RWPE2 (cell line): ENCODE measurements around the gene NAXD.
A peak's percentile ranks its signal among the peaks of the same experiment; 100 is the strongest.
"Not testable (repeated sequence)": the region's sequence is repeated elsewhere in the genome, so short reads cannot be mapped to it uniquely, and the experiment has no call there.

ENCODE experiments used
- ATAC-seq: fragments of 200-7000 bp; cut with Tn5 transposase; 3 replicates; pipeline ENCODE4 v1.9.1; 2021; ENCODE audit warnings: low read depth
- DNase-seq: peaks from one replicate; pipeline ENCODE4 v3.0.0-alpha.2; 2020; ENCODE audit warnings: low spot score
- H3K27ac ChIP-seq: fragments of 450-650 bp; 2 replicates; pipeline ENCODE4 v1.5.1; 2017; ENCODE audit warnings: mild to moderate bottlenecking; ENCODE audit not compliant: poor library complexity, severe bottlenecking
- H3K27me3 ChIP-seq: fragments of 250-450 bp; sonication (Bioruptor Pico); 2 replicates; pipeline ENCODE4 v1.5.1; 2021; ENCODE audit warnings: mild to moderate bottlenecking, moderate library complexity; ENCODE audit not compliant: insufficient read depth, poor library complexity, severe bottlenecking
- H3K36me3 ChIP-seq: fragments of 250-450 bp; sonication (Bioruptor Pico); 2 replicates; pipeline ENCODE4 v1.5.1; 2020; ENCODE audit warnings: low read depth, mild to moderate bottlenecking, moderate library complexity
- H3K4me1 ChIP-seq: fragments of 250-450 bp; sonication (Bioruptor Pico); 2 replicates; pipeline ENCODE4 v1.5.1; 2021; ENCODE audit warnings: mild to moderate bottlenecking, moderate library complexity; ENCODE audit not compliant: insufficient read depth, poor library complexity, severe bottlenecking
- H3K4me3 ChIP-seq: fragments of 250-450 bp; sonication (Bioruptor Pico); 2 replicates; pipeline ENCODE4 v1.5.1; 2021; ENCODE audit warnings: mild to moderate bottlenecking, moderate library complexity; ENCODE audit not compliant: severe bottlenecking
- H3K9me3 ChIP-seq: fragments of 250-450 bp; sonication (Bioruptor Pico); 2 replicates; pipeline ENCODE4 v1.5.1; 2021; ENCODE audit warnings: mild to moderate bottlenecking, moderate library complexity; ENCODE audit not compliant: severe bottlenecking
- TF ChIP-seq, protein P1 (sequence below): fragments of 450-650 bp; IDR thresholded peaks from one replicate; pipeline ENCODE4 v1.5.1; 2017; ENCODE audit warnings: mild to moderate bottlenecking, moderate library complexity; ENCODE audit not compliant: poor library complexity, severe bottlenecking

The NAXD gene

DNA sequence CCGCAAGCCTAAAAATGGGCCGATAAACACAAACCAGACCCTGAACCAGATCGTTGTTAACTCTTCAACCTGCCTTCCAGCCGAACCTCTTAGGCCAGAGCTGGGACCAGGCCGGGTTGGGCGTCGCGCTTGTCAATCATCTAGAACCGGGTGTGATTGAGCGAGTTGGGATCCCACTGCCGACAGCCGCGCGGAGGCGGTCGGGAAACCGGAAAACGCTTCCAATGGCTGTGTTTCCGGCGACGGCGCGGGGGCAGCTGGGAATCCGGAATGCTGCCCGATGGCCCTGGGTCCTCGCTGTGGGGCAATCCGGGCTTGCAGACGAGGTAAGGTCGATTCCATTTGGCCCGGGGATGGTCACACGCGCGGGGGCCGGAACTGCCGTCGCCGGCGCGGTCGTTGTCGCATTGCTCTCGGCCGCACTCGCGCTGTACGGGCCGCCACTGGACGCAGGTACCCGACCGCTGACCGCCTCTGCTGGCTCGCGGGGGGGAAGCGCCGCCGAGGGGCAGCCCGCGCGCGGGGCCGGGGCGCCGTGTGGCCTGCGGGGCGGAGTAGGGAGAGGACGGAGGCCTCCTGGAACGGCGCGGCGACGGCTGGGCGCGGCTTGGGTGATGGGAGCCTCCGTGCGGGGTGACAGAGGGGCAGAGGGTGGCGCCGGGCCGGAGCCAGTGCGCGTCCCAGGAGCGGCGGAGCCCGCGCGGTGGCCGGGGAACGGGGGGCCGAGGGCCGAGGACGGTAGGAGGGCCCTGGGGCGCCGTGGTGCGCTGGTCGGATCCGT lies at the start of gene NAXD:
NAXD (plus strand) TSS at position 224 of the 781 bp plus-strand sequence; CDS start at position 281, 57 bp downstream.
- H3K9me3 ChIP-seq, result no peaks in the 10 kb centered on the region
- H3K36me3 ChIP-seq, result peaks cover 11% of the 10 kb centered on the region; the same call in 1 of the 2 replicates
- peak; percentile 92 for DNase-seq
- H3K27me3 ChIP-seq, result no peaks in the 10 kb centered on the region
- peak; percentile 91 for ATAC-seq
- TF ChIP-seq, protein P1, sequence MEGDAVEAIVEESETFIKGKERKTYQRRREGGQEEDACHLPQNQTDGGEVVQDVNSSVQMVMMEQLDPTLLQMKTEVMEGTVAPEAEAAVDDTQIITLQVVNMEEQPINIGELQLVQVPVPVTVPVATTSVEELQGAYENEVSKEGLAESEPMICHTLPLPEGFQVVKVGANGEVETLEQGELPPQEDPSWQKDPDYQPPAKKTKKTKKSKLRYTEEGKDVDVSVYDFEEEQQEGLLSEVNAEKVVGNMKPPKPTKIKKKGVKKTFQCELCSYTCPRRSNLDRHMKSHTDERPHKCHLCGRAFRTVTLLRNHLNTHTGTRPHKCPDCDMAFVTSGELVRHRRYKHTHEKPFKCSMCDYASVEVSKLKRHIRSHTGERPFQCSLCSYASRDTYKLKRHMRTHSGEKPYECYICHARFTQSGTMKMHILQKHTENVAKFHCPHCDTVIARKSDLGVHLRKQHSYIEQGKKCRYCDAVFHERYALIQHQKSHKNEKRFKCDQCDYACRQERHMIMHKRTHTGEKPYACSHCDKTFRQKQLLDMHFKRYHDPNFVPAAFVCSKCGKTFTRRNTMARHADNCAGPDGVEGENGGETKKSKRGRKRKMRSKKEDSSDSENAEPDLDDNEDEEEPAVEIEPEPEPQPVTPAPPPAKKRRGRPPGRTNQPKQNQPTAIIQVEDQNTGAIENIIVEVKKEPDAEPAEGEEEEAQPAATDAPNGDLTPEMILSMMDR, result no peak
- H3K4me1 ChIP-seq, result peaks cover 13% of the 10 kb centered on the region
- H3K27ac ChIP-seq, result peak within 1 kb of the TSS; percentile 76
- peak within 1 kb of the TSS; percentile 56 for H3K4me3 ChIP-seq

DNA sequence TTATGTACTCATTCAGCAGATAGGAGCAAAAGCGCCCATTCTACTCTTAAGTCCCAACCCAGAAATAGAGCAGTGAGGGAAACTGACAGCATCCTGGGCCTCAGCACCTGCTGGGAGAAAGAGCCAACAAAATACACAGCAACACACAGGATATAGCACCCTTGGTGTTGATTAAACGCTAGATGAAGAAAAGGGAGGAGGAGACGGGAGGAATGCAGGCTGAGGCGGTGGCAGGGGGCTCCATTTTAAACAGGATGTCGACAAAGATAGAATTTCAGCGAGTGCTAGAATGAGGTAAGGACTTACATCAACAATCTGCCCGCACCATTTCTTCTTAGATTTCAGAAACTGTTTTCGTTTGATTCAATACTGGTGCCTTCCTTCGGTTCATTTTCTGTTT lies 49.2 kb upstream of the NAXD start:
- no peak overlapping the region for H3K27ac ChIP-seq
- DNase-seq (no peak), ATAC-seq (no peak)
- H3K27me3 ChIP-seq, result no peaks in the 10 kb centered on the region
- H3K36me3 ChIP-seq, result no peaks in the 10 kb centered on the region
- peaks cover 4% of the 10 kb centered on the region for H3K4me1 ChIP-seq
- no peak overlapping the region for H3K4me3 ChIP-seq
- TF ChIP-seq, protein P1, result no peak
- H3K9me3 ChIP-seq, result no peaks in the 10 kb centered on the region

DNA sequence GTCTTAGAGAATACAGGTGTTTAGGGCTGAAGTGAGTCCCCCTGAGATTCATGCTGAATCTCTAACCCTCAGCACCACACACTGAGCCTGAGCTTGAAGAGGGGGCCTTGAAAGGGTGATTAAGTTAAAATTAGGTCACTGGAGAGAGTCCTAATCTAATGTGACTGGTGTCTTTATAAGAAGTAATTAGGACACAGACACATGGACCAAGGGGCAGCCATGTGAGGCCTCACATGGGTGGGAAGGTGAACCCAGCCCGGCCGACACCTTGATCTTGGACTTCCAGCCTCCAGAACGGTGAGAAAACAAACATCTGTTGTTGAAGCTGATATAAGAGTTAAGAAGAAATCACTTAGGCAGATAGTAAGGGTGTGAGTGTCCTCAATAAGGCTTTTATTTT lies 46.7 kb upstream of the NAXD start:
- no peaks in the 10 kb centered on the region for H3K36me3 ChIP-seq
- TF ChIP-seq, protein P1, result no peak

DNA sequence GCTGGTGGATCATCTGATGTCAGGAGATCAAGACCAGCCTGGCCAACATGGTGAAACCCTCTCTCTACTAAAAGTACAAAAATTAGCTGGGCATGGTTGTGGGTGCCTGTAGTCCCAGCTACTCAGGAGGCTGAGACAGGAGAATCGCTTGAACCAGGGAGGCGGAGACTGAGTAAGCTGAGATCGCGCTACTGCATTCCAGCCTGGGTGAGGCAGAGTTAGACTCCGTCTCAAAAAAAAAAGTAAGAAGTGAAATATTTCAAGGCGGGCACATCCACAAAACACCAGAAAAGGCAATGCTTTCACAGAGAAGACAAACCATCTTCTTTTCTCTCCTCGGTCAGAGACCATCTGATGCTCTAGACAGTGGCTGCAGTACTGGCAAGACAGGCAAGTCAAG lies 45.4 kb upstream of the NAXD start:
- not testable (repeated sequence) for H3K27ac ChIP-seq, DNase-seq, H3K27me3 ChIP-seq, H3K36me3 ChIP-seq, H3K4me1 ChIP-seq, ATAC-seq, H3K4me3 ChIP-seq, H3K9me3 ChIP-seq

More for the DNA sequence above, 46.7 kb upstream of the NAXD start:
- Histone ChIP-seq H3K4me3 (no peak overlapping the region), H3K27ac (no peak overlapping the region), H3K4me1 (no peaks in the 10 kb centered on the region), H3K27me3 (no peaks in the 10 kb centered on the region), H3K9me3 (no peaks in the 10 kb centered on the region)
- DNase-seq (no peak), ATAC-seq (no peak)

DNA sequence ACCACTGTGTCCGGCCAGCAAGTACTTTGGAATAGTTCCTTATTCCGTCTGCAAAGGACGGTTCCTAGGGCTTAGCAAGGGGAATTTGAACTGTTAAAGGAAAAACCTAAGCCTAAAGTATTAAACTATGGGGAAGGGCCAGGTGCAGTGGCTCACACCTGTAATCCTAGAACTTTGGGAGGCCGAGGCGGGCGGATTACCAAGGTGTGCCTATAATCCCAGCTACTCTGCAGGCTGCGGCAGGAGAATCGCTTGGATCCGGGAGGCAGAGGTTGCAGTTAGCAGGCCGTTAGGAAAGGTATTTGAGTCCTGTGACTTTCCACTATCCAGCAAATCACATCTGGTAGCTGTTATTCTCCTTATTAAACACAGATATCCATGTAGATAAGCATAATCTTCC lies 44.5 kb upstream of the NAXD start:
- no peak overlapping the region for H3K27ac ChIP-seq
- ATAC-seq (no peak), DNase-seq (no peak)
- no peak overlapping the region for H3K4me3 ChIP-seq
- peaks cover 8% of the 10 kb centered on the region for H3K27me3 ChIP-seq
- H3K36me3 ChIP-seq, result no peaks in the 10 kb centered on the region
- H3K9me3 ChIP-seq, result no peaks in the 10 kb centered on the region
- H3K4me1 ChIP-seq, result no peaks in the 10 kb centered on the region
- TF ChIP-seq, protein P1, result no peak
